H1 (cell line): Measurements from ENCODE around the gene FOXD4L3.
"Not testable (repeated sequence)": the region's sequence is repeated elsewhere in the genome, so short reads cannot be mapped to it uniquely, and the experiment has no call there.

ENCODE experiments used
- BACH1 ChIP-seq: IDR thresholded peaks from 2 replicates; pipeline ENCODE4 v1.6.1; 2012; ENCODE audit warnings: low read length, improper control_type of control experiment
- CBX8 ChIP-seq: fragments of 300-800, 300-1000 bp; sonication (generic); IDR thresholded peaks from 2 replicates; pipeline ENCODE4 v1.7.1; 2016; ENCODE audit warnings: low read depth, low read length, borderline replicate concordance
- CHD1 ChIP-seq: IDR thresholded peaks from 2 replicates; pipeline ENCODE4 v1.6.1; 2012; ENCODE audit warnings: low read depth, low read length, improper control_type of control experiment
- CREB1 ChIP-seq: IDR thresholded peaks from 2 replicates; pipeline ENCODE4 v1.6.1; 2012; ENCODE audit warnings: inconsistent platforms
- TF ChIP-seq, protein P1 (sequence below), 3 experiments: IDR thresholded peaks; 1 replicate in 2 of 3; 2 replicates in 1 of 3; pipeline versions ENCODE4 v1.5.1 to v1.6.1; 2011; ENCODE audit warnings: low read length in 3 of 3, mild to moderate bottlenecking in 3 of 3, inconsistent platforms in 2 of 3, low read depth in 1 of 3, moderate library complexity in 1 of 3; ENCODE audit not compliant: insufficient read depth in 1 of 3; ENCODE audit errors: control extremely low read depth in 1 of 3

- not testable (repeated sequence) for TF ChIP-seq CHD1, CBX8, BACH1, CREB1
- TF ChIP-seq, protein P1, sequence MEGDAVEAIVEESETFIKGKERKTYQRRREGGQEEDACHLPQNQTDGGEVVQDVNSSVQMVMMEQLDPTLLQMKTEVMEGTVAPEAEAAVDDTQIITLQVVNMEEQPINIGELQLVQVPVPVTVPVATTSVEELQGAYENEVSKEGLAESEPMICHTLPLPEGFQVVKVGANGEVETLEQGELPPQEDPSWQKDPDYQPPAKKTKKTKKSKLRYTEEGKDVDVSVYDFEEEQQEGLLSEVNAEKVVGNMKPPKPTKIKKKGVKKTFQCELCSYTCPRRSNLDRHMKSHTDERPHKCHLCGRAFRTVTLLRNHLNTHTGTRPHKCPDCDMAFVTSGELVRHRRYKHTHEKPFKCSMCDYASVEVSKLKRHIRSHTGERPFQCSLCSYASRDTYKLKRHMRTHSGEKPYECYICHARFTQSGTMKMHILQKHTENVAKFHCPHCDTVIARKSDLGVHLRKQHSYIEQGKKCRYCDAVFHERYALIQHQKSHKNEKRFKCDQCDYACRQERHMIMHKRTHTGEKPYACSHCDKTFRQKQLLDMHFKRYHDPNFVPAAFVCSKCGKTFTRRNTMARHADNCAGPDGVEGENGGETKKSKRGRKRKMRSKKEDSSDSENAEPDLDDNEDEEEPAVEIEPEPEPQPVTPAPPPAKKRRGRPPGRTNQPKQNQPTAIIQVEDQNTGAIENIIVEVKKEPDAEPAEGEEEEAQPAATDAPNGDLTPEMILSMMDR (IDR thresholded peaks at IDR 0.05; ENCODE audit: control extremely low read depth in 1 of 3, insufficient read depth in 1 of 3, low read depth in 1 of 3, low read length in 3 of 3) = not testable (repeated sequence)
Observed at GRCh38 chr9:68318209-68318608, 15.5 kb downstream of the FOXD4L3 start.
